SK-N-SH treated with all-trans-retinoic acid at 6 μM for 48 hours (cell line): ENCODE results near the gene DENND1A.

Experiments
- ATAC-seq: fragments of 200-7000 bp; cut with Tn5 transposase; 3 replicates; pipeline ENCODE4 v1.9.1; 2020; ENCODE audit warnings: mild to moderate bottlenecking, moderate library complexity
- ARNTL ChIP-seq: fragments of 450-650 bp; formaldehyde crosslinking; IDR thresholded peaks from 2 replicates; pipeline ENCODE4 v1.5.0; 2020; ENCODE audit warnings: low read depth, mild to moderate bottlenecking, moderate library complexity, borderline replicate concordance
- BACH2 ChIP-seq: fragments of 250-450 bp; sonication (Bioruptor Pico); IDR thresholded peaks from 2 replicates; pipeline ENCODE4 v1.9.0; 2021; ENCODE audit warnings: mild to moderate bottlenecking, borderline replicate concordance
- CSDC2 ChIP-seq: fragments of 250-450 bp; sonication (Bioruptor Pico); IDR thresholded peaks from 2 replicates; pipeline ENCODE4 v1.5.0; 2020; ENCODE audit warnings: mild to moderate bottlenecking, moderate library complexity
- ESRRG ChIP-seq: fragments of 250-450 bp; sonication (Bioruptor Pico); IDR thresholded peaks from 2 replicates; pipeline ENCODE4 v1.6.1; 2021; ENCODE audit warnings: mild to moderate bottlenecking
- GLIS3 ChIP-seq: fragments of 250-450 bp; sonication (Bioruptor Pico); IDR thresholded peaks from 2 replicates; pipeline ENCODE4 v1.5.0; 2020; ENCODE audit warnings: mild to moderate bottlenecking, moderate library complexity
- OSR1 ChIP-seq: fragments of 250-450 bp; sonication (Bioruptor Pico); IDR thresholded peaks from 2 replicates; pipeline ENCODE4 v1.8.0; 2022; ENCODE audit warnings: moderate library complexity, mild to moderate bottlenecking, inconsistent platforms
- PPARA ChIP-seq: fragments of 250-450 bp; sonication (Bioruptor Pico); IDR thresholded peaks from 2 replicates; pipeline ENCODE4 v1.5.0; 2020; ENCODE audit warnings: mild to moderate bottlenecking, borderline replicate concordance
- SNAI2 ChIP-seq: fragments of 250-450 bp; sonication (Bioruptor Pico); IDR thresholded peaks from 2 replicates; pipeline ENCODE4 v1.5.0; 2020; ENCODE audit warnings: mild to moderate bottlenecking, moderate library complexity
- TCF4 ChIP-seq: fragments of 250-450 bp; sonication (Bioruptor Pico); IDR thresholded peaks from 2 replicates; pipeline ENCODE4 v1.8.0; 2021; ENCODE audit warnings: mild to moderate bottlenecking, moderate library complexity, borderline replicate concordance
- TOX ChIP-seq: fragments of 250-450 bp; sonication (Bioruptor Pico); IDR thresholded peaks from 2 replicates; pipeline ENCODE4 v1.8.0; 2021; ENCODE audit warnings: mild to moderate bottlenecking, moderate library complexity, borderline replicate concordance
- ZC3H10 ChIP-seq: fragments of 250-450 bp; sonication (Bioruptor Pico); IDR thresholded peaks from 2 replicates; pipeline ENCODE4 v1.5.1; 2021; ENCODE audit warnings: mild to moderate bottlenecking, moderate library complexity
- ZFP3 ChIP-seq: fragments of 250-450 bp; sonication (Bioruptor Pico); IDR thresholded peaks from 2 replicates; pipeline ENCODE4 v1.5.0; 2020; ENCODE audit warnings: mild to moderate bottlenecking, moderate library complexity
- ZFP30 ChIP-seq: fragments of 450-650 bp; formaldehyde crosslinking; IDR thresholded peaks from 2 replicates; pipeline ENCODE4 v1.5.0; 2022; ENCODE audit warnings: mild to moderate bottlenecking, moderate library complexity
- ZNF565 ChIP-seq: fragments of 450-650 bp; formaldehyde crosslinking; conservative IDR thresholded peaks from 2 replicates; pipeline ENCODE4 v1.5.0; 2020; ENCODE audit warnings: low read depth, mild to moderate bottlenecking, moderate library complexity
- ZNF70 ChIP-seq: fragments of 450-650 bp; formaldehyde crosslinking; IDR thresholded peaks from 2 replicates; pipeline ENCODE4 v1.5.0; 2020; ENCODE audit warnings: mild to moderate bottlenecking, moderate library complexity
- TF ChIP-seq, protein P1 (sequence below): fragments of 250-450 bp; sonication (Bioruptor Pico); IDR thresholded peaks from 2 replicates; pipeline ENCODE4 v1.5.1; 2021; ENCODE audit warnings: mild to moderate bottlenecking, moderate library complexity
- TF ChIP-seq, protein P2 (sequence below): fragments of 250-450 bp; sonication (Bioruptor Pico); IDR thresholded peaks from 2 replicates; pipeline ENCODE4 v1.5.1; 2020; ENCODE audit warnings: low read depth, mild to moderate bottlenecking, moderate library complexity
- TF ChIP-seq, protein P3 (sequence below): fragments of 250-450 bp; sonication (Bioruptor Pico); IDR thresholded peaks from 2 replicates; pipeline ENCODE4 v1.8.0; 2021; ENCODE audit warnings: low read depth, mild to moderate bottlenecking, moderate library complexity, borderline replicate concordance
- TF ChIP-seq, protein P4 (sequence below): fragments of 250-450 bp; sonication (Bioruptor Pico); IDR thresholded peaks from 2 replicates; pipeline ENCODE4 v1.5.0; 2020; ENCODE audit warnings: mild to moderate bottlenecking, moderate library complexity

The DENND1A gene

DNA sequence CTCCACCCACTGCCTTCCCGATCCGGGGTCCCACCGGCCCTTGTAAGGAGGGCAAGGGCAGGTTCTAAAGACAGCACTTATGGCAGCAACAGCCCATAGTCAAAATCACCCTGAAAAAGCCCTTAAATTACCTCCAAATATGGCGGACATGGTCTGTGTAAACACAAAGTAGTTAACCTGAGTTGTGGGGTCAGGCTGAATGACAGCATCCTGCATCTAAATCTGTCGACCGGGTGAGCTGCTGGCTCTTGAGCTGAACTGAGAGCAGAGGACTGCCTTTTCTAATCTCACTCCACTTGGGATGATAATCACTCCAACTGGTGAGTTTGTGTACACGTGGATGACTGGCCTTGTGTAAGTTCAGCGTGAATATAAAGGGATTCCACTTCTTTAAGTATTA is 249.6 kb downstream of the DENND1A start:
- no peak for TF ChIP-seq ZNF70 (CRISPR knock-in tag)
- TF ChIP-seq ESRRG (CRISPR knock-in tag), result no peak
- no peak for TF ChIP-seq ZFP3 (CRISPR knock-in tag)
- TF ChIP-seq ARNTL (CRISPR knock-in tag), result no peak
- TF ChIP-seq, protein P1, sequence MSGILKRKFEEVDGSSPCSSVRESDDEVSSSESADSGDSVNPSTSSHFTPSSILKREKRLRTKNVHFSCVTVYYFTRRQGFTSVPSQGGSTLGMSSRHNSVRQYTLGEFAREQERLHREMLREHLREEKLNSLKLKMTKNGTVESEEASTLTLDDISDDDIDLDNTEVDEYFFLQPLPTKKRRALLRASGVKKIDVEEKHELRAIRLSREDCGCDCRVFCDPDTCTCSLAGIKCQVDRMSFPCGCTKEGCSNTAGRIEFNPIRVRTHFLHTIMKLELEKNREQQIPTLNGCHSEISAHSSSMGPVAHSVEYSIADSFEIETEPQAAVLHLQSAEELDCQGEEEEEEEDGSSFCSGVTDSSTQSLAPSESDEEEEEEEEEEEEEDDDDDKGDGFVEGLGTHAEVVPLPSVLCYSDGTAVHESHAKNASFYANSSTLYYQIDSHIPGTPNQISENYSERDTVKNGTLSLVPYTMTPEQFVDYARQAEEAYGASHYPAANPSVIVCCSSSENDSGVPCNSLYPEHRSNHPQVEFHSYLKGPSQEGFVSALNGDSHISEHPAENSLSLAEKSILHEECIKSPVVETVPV (CRISPR knock-in tag), result no peak
- TF ChIP-seq, protein P2, sequence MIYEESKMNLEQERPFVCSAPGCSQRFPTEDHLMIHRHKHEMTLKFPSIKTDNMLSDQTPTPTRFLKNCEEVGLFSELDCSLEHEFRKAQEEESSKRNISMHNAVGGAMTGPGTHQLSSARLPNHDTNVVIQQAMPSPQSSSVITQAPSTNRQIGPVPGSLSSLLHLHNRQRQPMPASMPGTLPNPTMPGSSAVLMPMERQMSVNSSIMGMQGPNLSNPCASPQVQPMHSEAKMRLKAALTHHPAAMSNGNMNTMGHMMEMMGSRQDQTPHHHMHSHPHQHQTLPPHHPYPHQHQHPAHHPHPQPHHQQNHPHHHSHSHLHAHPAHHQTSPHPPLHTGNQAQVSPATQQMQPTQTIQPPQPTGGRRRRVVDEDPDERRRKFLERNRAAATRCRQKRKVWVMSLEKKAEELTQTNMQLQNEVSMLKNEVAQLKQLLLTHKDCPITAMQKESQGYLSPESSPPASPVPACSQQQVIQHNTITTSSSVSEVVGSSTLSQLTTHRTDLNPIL (CRISPR knock-in tag), result no peak
- TF ChIP-seq ZC3H10 (CRISPR knock-in tag), result no peak
- ATAC-seq, result no peak

DNA sequence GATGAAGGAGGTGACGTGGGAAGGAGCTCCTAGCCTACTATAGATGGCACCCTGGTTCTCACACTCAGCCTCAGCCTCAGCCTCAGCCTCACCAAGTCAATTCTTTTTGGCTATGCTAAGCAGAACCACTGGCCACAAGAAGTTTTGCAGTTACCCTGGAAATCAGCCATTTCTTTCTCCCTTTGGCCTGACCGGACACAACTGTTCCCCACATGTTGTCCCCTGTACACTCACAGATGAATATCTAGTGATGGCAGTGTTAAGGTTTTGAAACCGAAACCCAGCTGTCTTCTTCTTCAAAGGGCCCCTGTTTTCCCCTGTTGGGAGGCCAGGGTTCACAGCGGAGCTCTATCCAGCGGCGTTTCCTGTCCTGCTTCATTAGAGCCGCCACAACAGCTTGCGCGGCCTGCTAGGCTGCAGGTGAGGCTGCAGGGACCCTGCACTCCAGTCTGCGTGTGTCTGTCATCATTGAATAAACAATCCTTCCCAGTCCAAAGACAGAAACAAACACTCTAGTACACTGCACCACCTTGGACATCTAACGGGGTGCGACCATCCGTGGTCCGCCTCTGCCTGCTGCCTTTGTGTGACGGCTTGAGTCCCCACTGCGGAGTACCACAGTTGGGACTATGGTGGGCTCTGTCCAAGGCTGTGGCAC is 250.5 kb downstream of the DENND1A start:
- peak; percentile 38; the same call in 1 of the 2 replicates for TF ChIP-seq TCF4 (CRISPR knock-in tag)
- TF ChIP-seq ARNTL (CRISPR knock-in tag), result no peak
- ATAC-seq, result peak; percentile 25; the same call in 1 of the 3 replicates

DNA sequence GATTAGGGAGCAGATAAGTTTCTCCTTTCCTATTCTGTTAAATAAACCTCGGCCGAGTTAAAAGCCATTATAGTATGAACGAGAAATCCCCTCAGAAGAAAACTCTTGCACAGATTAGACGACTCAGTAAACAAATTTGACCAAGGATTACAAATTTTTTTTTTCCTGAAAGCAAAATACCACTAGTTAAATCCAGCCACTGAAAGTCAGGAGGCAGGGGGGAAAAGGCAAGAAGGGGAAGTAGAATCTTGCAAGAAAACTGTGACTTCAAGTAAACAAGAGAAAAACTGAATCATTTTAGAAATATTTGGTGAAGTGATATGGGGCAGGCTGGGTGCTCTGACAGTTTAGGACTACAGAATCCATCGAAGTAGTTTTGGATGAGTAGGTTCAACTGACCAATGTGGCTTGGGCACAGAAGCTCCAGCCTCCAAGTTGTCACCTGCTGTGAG is 251.0 kb downstream of the DENND1A start:
- TF ChIP-seq ZFP30 (CRISPR knock-in tag), result no peak
- TF ChIP-seq SNAI2 (CRISPR knock-in tag), result no peak
- TF ChIP-seq ZNF565 (CRISPR knock-in tag), result no peak
- TF ChIP-seq, protein P3, sequence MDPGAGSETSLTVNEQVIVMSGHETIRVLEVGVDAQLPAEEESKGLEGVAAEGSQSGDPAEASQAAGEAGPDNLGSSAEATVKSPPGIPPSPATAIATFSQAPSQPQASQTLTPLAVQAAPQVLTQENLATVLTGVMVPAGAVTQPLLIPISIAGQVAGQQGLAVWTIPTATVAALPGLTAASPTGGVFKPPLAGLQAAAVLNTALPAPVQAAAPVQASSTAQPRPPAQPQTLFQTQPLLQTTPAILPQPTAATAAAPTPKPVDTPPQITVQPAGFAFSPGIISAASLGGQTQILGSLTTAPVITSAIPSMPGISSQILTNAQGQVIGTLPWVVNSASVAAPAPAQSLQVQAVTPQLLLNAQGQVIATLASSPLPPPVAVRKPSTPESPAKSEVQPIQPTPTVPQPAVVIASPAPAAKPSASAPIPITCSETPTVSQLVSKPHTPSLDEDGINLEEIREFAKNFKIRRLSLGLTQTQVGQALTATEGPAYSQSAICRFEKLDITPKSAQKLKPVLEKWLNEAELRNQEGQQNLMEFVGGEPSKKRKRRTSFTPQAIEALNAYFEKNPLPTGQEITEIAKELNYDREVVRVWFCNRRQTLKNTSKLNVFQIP, result no peak
- TF ChIP-seq, protein P1 (CRISPR knock-in tag), result no peak
- no peak for TF ChIP-seq GLIS3
- TF ChIP-seq CSDC2 (CRISPR knock-in tag), result no peak
- no peak for TF ChIP-seq ESRRG (CRISPR knock-in tag)
- TF ChIP-seq, protein P4, sequence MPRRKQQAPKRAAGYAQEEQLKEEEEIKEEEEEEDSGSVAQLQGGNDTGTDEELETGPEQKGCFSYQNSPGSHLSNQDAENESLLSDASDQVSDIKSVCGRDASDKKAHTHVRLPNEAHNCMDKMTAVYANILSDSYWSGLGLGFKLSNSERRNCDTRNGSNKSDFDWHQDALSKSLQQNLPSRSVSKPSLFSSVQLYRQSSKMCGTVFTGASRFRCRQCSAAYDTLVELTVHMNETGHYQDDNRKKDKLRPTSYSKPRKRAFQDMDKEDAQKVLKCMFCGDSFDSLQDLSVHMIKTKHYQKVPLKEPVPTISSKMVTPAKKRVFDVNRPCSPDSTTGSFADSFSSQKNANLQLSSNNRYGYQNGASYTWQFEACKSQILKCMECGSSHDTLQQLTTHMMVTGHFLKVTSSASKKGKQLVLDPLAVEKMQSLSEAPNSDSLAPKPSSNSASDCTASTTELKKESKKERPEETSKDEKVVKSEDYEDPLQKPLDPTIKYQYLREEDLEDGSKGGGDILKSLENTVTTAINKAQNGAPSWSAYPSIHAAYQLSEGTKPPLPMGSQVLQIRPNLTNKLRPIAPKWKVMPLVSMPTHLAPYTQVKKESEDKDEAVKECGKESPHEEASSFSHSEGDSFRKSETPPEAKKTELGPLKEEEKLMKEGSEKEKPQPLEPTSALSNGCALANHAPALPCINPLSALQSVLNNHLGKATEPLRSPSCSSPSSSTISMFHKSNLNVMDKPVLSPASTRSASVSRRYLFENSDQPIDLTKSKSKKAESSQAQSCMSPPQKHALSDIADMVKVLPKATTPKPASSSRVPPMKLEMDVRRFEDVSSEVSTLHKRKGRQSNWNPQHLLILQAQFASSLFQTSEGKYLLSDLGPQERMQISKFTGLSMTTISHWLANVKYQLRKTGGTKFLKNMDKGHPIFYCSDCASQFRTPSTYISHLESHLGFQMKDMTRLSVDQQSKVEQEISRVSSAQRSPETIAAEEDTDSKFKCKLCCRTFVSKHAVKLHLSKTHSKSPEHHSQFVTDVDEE (CRISPR knock-in tag), result no peak
- TF ChIP-seq OSR1 (CRISPR knock-in tag), result no peak
- TF ChIP-seq ZFP3 (CRISPR knock-in tag), result no peak
- no peak for TF ChIP-seq TOX
- TF ChIP-seq PPARA (CRISPR knock-in tag), result no peak
- no peak for TF ChIP-seq BACH2 (CRISPR knock-in tag)
- ATAC-seq, result no peak
